ENCODE measurements around the gene ALG10B. TPM values are rescaled to one million over a fixed set of nuclear protein-coding genes. Genes with fewer than 3 reads are reported as not detected.
"Not testable (repeated sequence)": the region's sequence is repeated elsewhere in the genome, so short reads cannot be mapped to it uniquely, and the experiment has no call there.

Gene ALG10B
- total and polyA plus RNA-seq, 2 of the 8 experiments (the other 6 are each of a cell fraction or from before 2014, with no cell fraction given): 3.2 to 5.4 TPM

- no peak for TF ChIP-seq KDM1A (IDR thresholded peaks at IDR 0.05; ENCODE audit: borderline replicate concordance, low read length)
- no peak for TF ChIP-seq TEAD4 (IDR thresholded peaks at IDR 0.05; ENCODE audit: low read depth, low read length)
- TF ChIP-seq POU5F1 (IDR thresholded peaks at IDR 0.05; ENCODE audit: low read depth, low read length): no peak
These were observed 25.9 kb downstream of the ALG10B start (continued) for GRCh38 chr12:38342444-38342843.

- POLR2A ChIA-PET (ENCODE audit: partially characterized antibody); H3K27me3 ChIP-seq (replicated peaks in 1 of 4; ENCODE audit: control insufficient read depth in 3 of 4, extremely low read depth in 1 of 4, insufficient read depth in 3 of 4, low read length in 3 of 4); H3K4ac ChIP-seq (replicated peaks; ENCODE audit: insufficient read length, low read depth, low read length); H3K23ac ChIP-seq (ENCODE audit: insufficient read length); H3K4me2 ChIP-seq (ENCODE audit: insufficient read depth in 1 of 2, low read depth in 2 of 2, low read length in 2 of 2); H2BK5ac ChIP-seq (ENCODE audit: low read depth, low read length); H3K9ac ChIP-seq (replicated peaks in 1 of 4; ENCODE audit: extremely low read depth in 1 of 4, low read depth in 3 of 4, low read length in 3 of 4); H3K4me1 ChIP-seq (replicated peaks in 1 of 4; ENCODE audit: control insufficient read depth in 3 of 4, insufficient read depth in 4 of 4, low read length in 3 of 4); H3K18ac ChIP-seq (ENCODE audit: extremely low read depth, low read length); H2BK20ac ChIP-seq (ENCODE audit: low read length); H2AK5ac ChIP-seq (ENCODE audit: low read depth, low read length); H2AFZ ChIP-seq (ENCODE audit: low read length); CTCF ChIA-PET (ENCODE audit: partially characterized antibody); H3K36me3 ChIP-seq (ENCODE audit: control insufficient read depth in 2 of 4, insufficient read depth in 4 of 4, low read length in 3 of 4); H4K20me1 ChIP-seq (replicated peaks in 1 of 2; ENCODE audit: control insufficient read depth in 1 of 2, insufficient read depth in 2 of 2, low read length in 2 of 2); H3K56ac ChIP-seq (replicated peaks; ENCODE audit: insufficient read length, low read depth, low read length); FAIRE-seq; H3K27ac ChIP-seq (ENCODE audit: low read depth, low read length); H3K79me1 ChIP-seq (ENCODE audit: low read depth, low read length); H3K4me3 ChIP-seq (ENCODE audit: extremely low read depth in 1 of 4, insufficient read depth in 2 of 4, low read depth in 3 of 4, low read length in 4 of 4); H3K14ac ChIP-seq (ENCODE audit: insufficient read length); H2BK12ac ChIP-seq (ENCODE audit: low read depth, low read length); H4K91ac ChIP-seq (replicated peaks; ENCODE audit: insufficient read length, low read length); H2BK120ac ChIP-seq (replicated peaks; ENCODE audit: low read depth, low read length); H3K79me2 ChIP-seq (ENCODE audit: control insufficient read depth in 1 of 2, insufficient read depth in 2 of 2, low read length in 2 of 2); H3K23me2 ChIP-seq (ENCODE audit: low read depth, low read length); H4K5ac ChIP-seq (ENCODE audit: insufficient read length, low read depth, low read length); H2BK15ac ChIP-seq (ENCODE audit: low read length); H4K8ac ChIP-seq (ENCODE audit: extremely low read depth, insufficient read depth, low read length); DNase-seq (ENCODE audit: low read depth in 1 of 2, low spot score in 2 of 2): not testable (repeated sequence)
- 84% methylated on average over 4 of the region's 4 CpGs; no CpG with 5 or more reads in 1 of the 2 experiments for WGBS, 2 experiments (ENCODE audit: extremely low coverage in 1 of 2, insufficient coverage in 1 of 2, insufficient read length in 1 of 2, insufficient replicate concordance in 2 of 2, low coverage in 1 of 2, low lambda C conversion rate in 2 of 2, missing lambda C conversion rate in 1 of 2)
- H3K9me3 ChIP-seq (ENCODE audit: insufficient read depth in 2 of 2, low read depth in 1 of 2, low read length in 1 of 2): peaks cover 8 to 16% of the 10 kb centered on the region in 2 experiments; a peak in 2 of 4 replicates
These were observed 26.7 kb downstream of the ALG10B start for GRCh38 chr12:38343256-38343655.
